Lung microvascular endothelial cell (primary cell): ENCODE data around the gene GPR137. TPM values are rescaled to one million over a fixed set of nuclear protein-coding genes. Genes with fewer than 3 reads are reported as not detected.

Experiments used
- DNase-seq, 2 donors: peaks; one replicate each; pipeline versions ENCODE4 v3.0.0 to v3.0.0-alpha.2; 2010; ENCODE audit warnings: low read depth in 2 of 2
- total RNA-seq: library from RNA; depleted of rRNA; stranded (reverse); fragments of >200 nt; gene quantifications from 2 replicates; pipeline ENCODE4 v1.2.1, GENCODE V29; 2014

GPR137 gene
- total RNA-seq, 1 donor from 2014 or later: 9.7 TPM

GRCh38 chr11:64284048-64284961 is 1.3 kb upstream of the GPR137 start, which contains the start of gene BAD:
Gene BAD, minus strand, starts transcription at chr11:64284665. Its CDS starts 297 bp downstream, at chr11:64284368.
- DNase-seq: peak; percentile 91

- DNase-seq: peak in 1 of 2 donors; percentile 31
These were observed 495 bp downstream of the GPR137 start for GRCh38 chr11:64285885-64286800.

GRCh38 chr11:64286801-64287159 is 1.1 kb downstream of the GPR137 start:
- DNase-seq: no peak

GRCh38 chr11:64287676-64288352 is 2.2 kb downstream of the GPR137 start:
- DNase-seq: no peak

- DNase-seq: no peak
These were observed 2.7 kb downstream of the GPR137 start for GRCh38 chr11:64288353-64288750.

- DNase-seq: no peak
These were observed 3.4 kb downstream of the GPR137 start for GRCh38 chr11:64289002-64289564.

- DNase-seq: no peak
These were observed 5.0 kb downstream of the GPR137 start for GRCh38 chr11:64290352-64291261.

- no peak for DNase-seq
These were observed 5.7 kb downstream of the GPR137 start, which contains the start of gene KCNK4 for GRCh38 chr11:64291262-64291751. Gene KCNK4, plus strand, starts transcription at chr11:64291302. Its CDS starts 1,717 bp downstream, at chr11:64293019.

GRCh38 chr11:64291752-64292459 is 6.3 kb downstream of the GPR137 start:
- DNase-seq: no peak

GRCh38 chr11:64292460-64293254 is 7.0 kb downstream of the GPR137 start:
- no peak for DNase-seq

- DNase-seq: no peak
These were observed 9.1 kb downstream of the GPR137 start for GRCh38 chr11:64294774-64295173.

GRCh38 chr11:64295760-64296159 is 10.1 kb downstream of the GPR137 start:
- DNase-seq: no peak

GRCh38 chr11:64296236-64296635 is 10.6 kb downstream of the GPR137 start:
- DNase-seq: no peak

GRCh38 chr11:64296830-64297698 is 11.4 kb downstream of the GPR137 start:
- DNase-seq: no peak

GRCh38 chr11:64297699-64298358 is 12.2 kb downstream of the GPR137 start:
- no peak for DNase-seq

- DNase-seq: peak in 1 of 2 donors; percentile 42
These were observed 13.6 kb downstream of the GPR137 start for GRCh38 chr11:64298966-64299846.
